Activated gamma-delta T cell treated with anti-CD3 and anti-CD28 coated beads, Interleukin-2, amount 50 U/mL, for 16 hours (primary cell): ENCODE results near the gene ATG7.
"Not testable (repeated sequence)": the region's sequence is repeated elsewhere in the genome, so short reads cannot be mapped to it uniquely, and the experiment has no call there.

Experiments
- DNase-seq: peaks from one replicate; pipeline ENCODE4 v3.0.0-alpha.2; 2020; ENCODE audit warnings: low read depth

Gene ATG7

DNA sequence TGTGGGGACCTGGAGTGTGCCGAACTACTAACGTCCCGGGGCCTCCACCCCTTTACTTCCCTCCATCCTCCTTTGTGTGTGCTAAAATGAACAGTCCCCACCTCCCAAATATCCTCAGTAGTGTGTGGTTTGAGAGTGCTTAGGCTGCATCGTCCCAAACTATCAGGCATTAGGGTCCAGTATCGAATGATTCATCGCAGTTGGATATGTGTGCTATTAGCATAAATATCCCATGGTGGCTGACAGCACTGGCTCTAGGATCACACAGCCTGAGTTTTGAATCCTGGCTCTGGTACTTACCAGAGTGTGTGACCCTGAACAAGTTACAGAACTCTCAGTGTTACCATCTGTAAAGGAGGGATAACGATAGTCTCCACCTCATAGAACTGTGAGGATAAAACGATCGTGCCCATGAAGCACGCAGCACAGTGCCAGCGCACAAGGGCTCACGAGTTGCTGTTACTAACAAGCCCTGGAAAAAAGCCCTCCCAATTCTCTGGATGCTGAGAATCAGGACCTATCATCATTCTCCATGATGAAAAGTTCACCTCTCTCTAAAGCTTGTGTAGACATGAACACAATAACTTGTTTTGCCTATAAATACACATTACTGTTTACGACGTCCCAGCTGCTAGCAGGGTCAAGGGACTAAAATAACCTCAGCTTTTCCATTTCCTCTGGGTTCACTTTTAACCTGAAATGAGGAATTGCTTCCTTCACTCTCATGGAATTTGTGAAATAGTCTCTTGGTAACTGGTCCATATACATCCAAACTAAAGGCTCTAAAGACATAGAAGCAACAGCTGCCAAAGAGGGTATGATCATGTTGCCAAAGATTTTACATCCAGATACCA, 320.5 kb downstream of the ATG7 start:
- DNase-seq: no peak

- DNase-seq: no peak
Measured at GRCh38 chr3:11593318-11594034, 321.3 kb downstream of the ATG7 start.

DNA sequence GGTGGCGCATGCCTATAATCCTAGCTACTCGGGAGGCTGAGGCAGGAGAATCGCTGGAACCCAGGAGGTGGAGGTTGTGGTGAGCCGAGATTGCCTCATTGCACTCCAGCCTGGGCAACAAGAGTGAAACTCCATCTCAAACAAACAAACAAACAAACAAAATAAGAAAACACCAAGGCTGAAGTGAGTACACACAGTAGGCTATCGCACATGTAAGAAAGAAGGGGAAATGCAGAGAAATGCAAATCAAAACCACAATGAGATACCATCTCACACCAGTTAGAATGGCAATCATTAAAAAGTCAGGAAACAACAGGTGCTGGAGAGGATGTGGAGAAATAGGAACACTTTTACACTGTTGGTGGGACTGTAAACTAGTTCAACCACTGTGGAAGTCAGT, 322.8 kb downstream of the ATG7 start:
- DNase-seq: not testable (repeated sequence)

- no peak for DNase-seq
Measured at GRCh38 chr3:11596387-11596786, 324.2 kb downstream of the ATG7 start.

- no peak for DNase-seq
Measured at GRCh38 chr3:11600501-11601282, 328.5 kb downstream of the ATG7 start.

DNA sequence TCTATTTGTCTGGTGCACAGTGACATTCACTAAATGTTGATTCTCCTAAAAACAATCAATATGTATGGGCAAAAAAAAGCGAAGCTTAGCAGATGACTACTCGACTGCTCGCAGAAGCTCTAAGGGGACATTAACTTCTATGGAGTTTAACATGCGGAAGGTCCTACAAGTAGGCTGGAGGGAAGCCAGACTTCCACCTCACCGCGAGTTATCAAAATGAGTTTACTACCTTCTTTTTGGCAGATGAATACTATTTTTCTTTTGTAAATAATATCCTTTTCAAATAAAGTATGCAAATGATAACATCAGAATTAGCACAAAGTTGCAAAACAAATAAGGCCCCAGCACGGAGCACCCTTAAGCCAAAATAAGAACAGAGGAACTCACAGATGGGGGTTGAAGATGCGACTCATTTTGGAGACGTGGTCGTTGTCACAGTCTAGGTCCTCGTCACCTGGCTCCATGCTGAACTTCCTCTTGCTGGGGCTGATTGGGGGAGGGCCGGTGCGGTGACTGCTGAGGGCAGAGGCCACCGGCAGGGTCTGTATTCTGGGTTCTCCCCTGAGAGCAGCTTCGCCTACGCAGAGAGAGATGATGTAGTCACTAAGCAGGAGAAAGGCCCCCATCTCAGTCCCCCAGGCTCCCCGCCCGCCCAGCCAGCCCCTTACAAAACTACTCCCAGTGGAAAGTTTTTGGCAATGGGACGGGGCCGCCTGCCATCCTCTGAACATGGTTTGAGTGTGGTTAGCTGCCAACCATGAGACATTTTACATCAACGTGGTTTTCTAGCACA, 329.4 kb downstream of the ATG7 start:
- peak; percentile 12 for DNase-seq

- DNase-seq: no peak
Measured at GRCh38 chr3:11602239-11602840, 330.1 kb downstream of the ATG7 start.

- no peak for DNase-seq
Measured at GRCh38 chr3:11602886-11603527, 330.8 kb downstream of the ATG7 start.

DNA sequence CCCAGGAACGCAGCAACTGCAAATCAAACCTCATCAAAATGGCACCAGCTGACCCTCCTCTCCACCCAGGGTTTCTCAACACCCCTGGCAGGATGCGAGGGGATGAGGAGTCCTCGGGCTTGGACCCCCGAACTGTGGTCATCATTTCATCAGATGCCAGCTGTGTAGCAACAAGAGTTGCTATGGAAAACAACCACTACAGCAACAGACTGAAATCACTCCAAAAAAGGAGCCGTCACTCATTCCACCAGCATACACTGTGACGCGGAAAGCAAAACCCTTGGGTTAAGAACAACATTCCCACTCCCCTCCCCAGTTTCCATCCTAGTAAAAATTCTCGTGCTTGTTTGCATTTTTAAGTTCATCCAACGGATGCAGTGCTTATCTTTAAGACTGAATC, 331.4 kb downstream of the ATG7 start:
- no peak for DNase-seq

GRCh38 chr3:11604139-11604892, 332.1 kb downstream of the ATG7 start:
- no peak for DNase-seq

GRCh38 chr3:11605398-11605797, 333.2 kb downstream of the ATG7 start:
- no peak for DNase-seq

DNA sequence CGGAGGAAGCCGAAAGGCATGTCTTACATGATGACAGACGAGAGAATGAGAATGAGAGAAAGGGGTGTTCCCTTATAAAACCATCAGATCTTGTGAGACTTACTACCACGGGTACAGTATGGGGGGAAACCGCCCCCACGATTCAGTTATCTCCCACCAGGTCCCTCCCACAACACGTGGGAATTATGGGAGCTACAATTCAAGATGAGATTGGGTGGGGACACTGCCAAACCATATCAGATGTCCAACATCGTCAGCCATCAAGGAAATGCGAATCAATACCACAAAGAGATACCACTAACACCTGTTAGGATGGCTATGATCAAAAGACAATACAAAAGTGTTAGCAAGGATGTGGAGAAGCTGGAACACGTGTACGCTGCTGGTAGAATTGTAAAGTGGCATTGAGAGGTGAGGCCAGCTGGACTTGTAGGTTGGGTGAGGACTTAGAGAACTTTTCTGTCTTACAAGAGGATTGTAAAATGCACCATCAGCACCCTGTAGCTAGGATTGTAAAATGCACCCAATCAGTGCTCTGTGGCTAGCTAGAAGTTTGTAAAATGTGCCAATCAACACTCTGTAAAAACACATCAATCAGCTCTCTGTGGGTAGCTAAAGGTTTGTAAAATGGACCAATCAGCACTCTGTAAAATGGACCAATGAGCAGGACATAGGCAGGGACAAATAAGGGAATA, 334.0 kb downstream of the ATG7 start:
- DNase-seq: no peak

DNA sequence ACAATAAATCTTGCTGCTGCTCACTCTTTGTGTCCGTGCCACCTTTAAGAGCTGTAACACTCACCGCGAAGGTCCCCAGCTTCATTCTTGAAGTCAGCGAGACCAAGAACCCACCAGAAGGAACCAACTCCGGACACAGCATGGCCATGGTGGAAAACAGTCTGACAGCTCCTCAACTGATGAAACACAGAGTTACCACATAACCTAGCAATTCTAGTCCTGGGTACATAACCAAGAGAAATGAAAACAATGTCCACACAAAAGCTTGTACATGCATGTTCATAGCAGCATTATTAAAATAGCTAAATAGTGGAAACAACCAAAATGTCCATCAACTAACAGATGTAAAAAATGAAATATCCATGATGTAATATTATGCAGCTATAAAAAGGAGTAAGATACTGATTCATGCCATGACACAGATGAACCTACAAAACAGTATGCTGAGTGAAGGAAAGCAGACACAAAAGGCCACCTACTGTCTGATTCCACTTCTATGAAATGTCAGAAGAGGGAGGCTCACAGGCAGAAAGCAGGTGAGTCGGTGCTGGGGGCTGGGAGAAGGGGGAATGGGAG, 334.8 kb downstream of the ATG7 start:
- DNase-seq: no peak
